Chondrocyte (in vitro differentiated cells): ENCODE measurements around the gene WDR93. TPM values are rescaled to one million over a fixed set of nuclear protein-coding genes. Genes with fewer than 3 reads are reported as not detected.

Experiments
- DNase-seq: peaks from one replicate; pipeline ENCODE4 v3.0.0; 2021; ENCODE audit warnings: mixed read lengths, low spot score
- H3K27ac Mint-ChIP-seq: one replicate; pipeline ENCODE4 v1.8.0; 2021; ENCODE audit warnings: mild to moderate bottlenecking, moderate library complexity, mixed read lengths; ENCODE audit not compliant: unreplicated experiment
- H3K27me3 Mint-ChIP-seq: 2 replicates; pipeline ENCODE4 v1.8.0; 2021; ENCODE audit warnings: low read depth, mixed read lengths
- H3K36me3 Mint-ChIP-seq: 2 replicates; pipeline ENCODE4 v1.8.0; 2021; ENCODE audit warnings: low read depth, mixed read lengths
- H3K4me1 Mint-ChIP-seq: 2 replicates; pipeline ENCODE4 v1.8.0; 2021; ENCODE audit warnings: low read depth, mild to moderate bottlenecking, mixed read lengths
- H3K4me3 Mint-ChIP-seq: one replicate; pipeline ENCODE4 v1.8.0; 2021; ENCODE audit warnings: mild to moderate bottlenecking, moderate library complexity, mixed read lengths; ENCODE audit not compliant: unreplicated experiment
- H3K9me3 Mint-ChIP-seq: 2 replicates; pipeline ENCODE4 v1.8.0; 2021; ENCODE audit warnings: low read depth, mixed read lengths
- long read RNA-seq: library from polyadenylated mRNA; stranded (forward); transcript quantifications from one replicate; pipeline ENCODE4 v2.0.0, GENCODE V29; 2021
- total RNA-seq: library from RNA; stranded (reverse); gene quantifications from 3 replicates; pipeline ENCODE4 v1.2.1, GENCODE V29; 2021
- TF ChIP-seq, protein P1 (sequence below): fragments of 200-600 bp; sonication (generic); IDR thresholded peaks from 2 replicates; pipeline ENCODE4 v1.5.0; 2021; ENCODE audit warnings: antibody characterized with exemption, mild to moderate bottlenecking, moderate library complexity

WDR93 gene
- not detected in 3 replicates for total RNA-seq
- long read RNA-seq, result 0 reads

DNA sequence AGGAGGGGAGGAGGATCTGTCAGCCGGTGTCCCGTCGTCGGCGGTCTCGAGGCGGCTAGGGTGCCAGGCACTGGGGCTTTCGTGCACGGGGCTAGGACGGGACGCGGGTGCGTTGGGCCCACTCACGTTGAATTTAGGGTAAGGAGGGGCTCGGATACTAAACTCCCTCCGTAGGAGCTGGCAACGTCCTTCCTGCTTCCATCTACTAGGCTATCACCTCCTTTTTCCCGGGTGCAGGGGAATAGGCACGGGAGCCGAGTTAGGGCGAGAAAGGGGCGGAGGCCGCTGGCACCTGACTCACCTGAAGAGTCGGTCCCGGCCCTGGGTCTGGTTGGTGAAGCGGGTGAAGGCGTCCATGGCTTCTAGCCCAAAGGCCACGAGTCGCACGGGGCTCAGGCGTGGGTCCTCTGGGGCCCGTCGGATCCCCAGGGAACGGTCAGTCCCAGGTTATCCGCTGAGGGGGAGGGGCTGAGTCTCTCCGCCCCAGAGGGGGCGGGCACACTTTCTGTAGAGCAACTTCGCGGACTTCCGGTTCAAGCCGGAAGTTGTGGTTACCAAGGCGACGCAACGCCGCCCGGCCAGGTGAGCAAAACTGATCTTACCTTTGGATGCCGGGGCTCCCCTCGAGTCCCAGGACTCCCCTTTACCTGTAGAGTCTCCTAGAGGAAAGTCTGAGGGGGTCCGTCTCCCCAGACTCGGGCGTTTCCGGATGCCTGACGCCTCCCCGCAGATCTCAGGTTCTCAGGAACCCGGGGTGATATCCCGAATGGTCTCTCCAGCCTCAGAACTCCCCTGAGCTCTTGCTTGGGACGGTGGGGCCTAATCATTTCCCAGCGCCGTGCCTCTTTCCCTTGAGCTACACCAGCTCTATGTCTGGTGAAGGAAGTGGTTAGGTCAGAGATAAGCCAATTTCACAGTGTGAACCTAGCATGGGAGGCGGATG lies at the start of gene WDR93, which contains the start of gene PEX11A:
Gene WDR93 (plus strand): TSS at position 536 of the 943 bp plus-strand sequence. CDS start 10,936 bp downstream, outside the sequence.
Gene PEX11A (minus strand): TSS at position 479 of the 943 bp plus-strand sequence. CDS start 122 bp downstream, at position 357.
- Mint-ChIP-seq H3K9me3 (no peaks in the 10 kb centered on the region), H3K4me3 (peak within 1 kb of the TSS; percentile 82), H3K27ac (peak within 1 kb of the TSS; percentile 18), H3K27me3 (peaks cover 11% of the 10 kb centered on the region), H3K4me1 (peaks cover 15% of the 10 kb centered on the region), H3K36me3 (peaks cover under 1% of the 10 kb centered on the region)
- TF ChIP-seq, protein P1, sequence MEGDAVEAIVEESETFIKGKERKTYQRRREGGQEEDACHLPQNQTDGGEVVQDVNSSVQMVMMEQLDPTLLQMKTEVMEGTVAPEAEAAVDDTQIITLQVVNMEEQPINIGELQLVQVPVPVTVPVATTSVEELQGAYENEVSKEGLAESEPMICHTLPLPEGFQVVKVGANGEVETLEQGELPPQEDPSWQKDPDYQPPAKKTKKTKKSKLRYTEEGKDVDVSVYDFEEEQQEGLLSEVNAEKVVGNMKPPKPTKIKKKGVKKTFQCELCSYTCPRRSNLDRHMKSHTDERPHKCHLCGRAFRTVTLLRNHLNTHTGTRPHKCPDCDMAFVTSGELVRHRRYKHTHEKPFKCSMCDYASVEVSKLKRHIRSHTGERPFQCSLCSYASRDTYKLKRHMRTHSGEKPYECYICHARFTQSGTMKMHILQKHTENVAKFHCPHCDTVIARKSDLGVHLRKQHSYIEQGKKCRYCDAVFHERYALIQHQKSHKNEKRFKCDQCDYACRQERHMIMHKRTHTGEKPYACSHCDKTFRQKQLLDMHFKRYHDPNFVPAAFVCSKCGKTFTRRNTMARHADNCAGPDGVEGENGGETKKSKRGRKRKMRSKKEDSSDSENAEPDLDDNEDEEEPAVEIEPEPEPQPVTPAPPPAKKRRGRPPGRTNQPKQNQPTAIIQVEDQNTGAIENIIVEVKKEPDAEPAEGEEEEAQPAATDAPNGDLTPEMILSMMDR, result no peak
- DNase-seq, result peak; percentile 88

DNA sequence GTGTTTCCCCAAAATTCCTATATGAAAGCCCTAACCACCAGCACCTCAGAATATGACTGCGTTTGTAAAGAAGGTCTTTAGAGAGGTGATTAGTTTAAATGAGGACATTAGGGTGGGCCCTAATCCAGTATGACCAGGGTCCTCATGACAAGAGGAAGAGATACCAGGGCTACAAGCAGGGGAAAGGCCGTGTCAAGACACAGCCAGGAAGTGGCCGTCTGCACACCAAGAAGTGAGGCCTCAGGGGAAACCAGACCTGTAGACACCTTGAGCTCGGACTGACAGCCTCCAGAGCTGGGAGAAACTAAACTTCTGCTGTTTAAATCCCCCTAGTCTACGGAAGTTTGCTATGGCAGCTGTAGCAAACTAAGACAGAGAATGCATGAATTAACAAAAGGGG lies 49.6 kb upstream of the WDR93 start:
- peaks cover 16% of the 10 kb centered on the region for H3K36me3 Mint-ChIP-seq
- no peak overlapping the region for H3K4me3 Mint-ChIP-seq
- DNase-seq, result no peak
- no peaks in the 10 kb centered on the region for H3K9me3 Mint-ChIP-seq
- H3K27ac Mint-ChIP-seq, result no peak overlapping the region
- TF ChIP-seq, protein P1, result no peak
- H3K27me3 Mint-ChIP-seq, result no peaks in the 10 kb centered on the region
- no peaks in the 10 kb centered on the region for H3K4me1 Mint-ChIP-seq

DNA sequence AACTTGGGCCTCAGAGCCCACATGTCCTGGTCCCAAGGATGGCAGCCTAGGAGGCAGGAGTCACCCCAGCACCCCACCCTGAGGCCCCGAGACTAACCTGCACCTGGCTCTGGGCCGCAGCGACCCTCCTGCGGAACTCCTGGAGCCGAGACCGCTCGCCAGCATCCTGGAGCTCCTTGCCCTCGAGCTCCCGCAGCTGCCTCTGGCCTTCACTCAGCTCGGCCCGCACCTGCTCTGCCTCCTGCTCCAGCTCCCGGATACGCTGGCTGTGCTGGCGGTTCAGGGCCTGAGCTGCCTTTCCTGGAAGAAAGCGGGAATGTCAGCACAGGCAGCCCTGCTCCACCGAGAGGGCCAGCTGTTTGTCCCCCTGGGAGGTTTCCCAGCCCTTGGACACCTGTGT lies 48.5 kb upstream of the WDR93 start:
- Mint-ChIP-seq H3K4me3 (no peak overlapping the region), H3K36me3 (peaks cover 20% of the 10 kb centered on the region), H3K4me1 (peaks cover 2% of the 10 kb centered on the region), H3K27me3 (no peaks in the 10 kb centered on the region), H3K27ac (no peak overlapping the region), H3K9me3 (no peaks in the 10 kb centered on the region)
- TF ChIP-seq, protein P1, result no peak
- peak; percentile 86 for DNase-seq

DNA sequence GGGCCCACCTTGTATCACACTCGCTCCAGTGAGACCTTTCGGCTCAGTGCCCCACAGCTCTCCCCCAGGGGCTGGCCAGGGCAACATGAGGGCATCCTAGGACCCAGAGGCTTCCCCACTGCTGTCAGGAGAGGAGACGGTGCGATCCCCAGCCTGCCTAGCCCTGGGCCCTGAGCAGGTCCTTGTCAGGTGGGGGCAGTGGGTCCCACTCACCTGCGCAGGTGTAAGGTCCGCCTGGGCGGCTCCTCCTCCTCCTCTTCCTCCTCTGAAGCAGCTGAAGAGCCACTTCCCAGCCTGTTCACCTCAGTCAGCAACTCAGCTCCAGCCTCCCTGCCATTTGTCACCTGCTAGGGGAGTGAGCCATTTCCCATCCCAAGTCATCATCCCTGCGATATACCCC lies 44.9 kb upstream of the WDR93 start:
- TF ChIP-seq, protein P1, result no peak
- no peak overlapping the region for H3K4me3 Mint-ChIP-seq
- H3K4me1 Mint-ChIP-seq, result peaks cover 5% of the 10 kb centered on the region
- peak; percentile 87 for DNase-seq
- H3K9me3 Mint-ChIP-seq, result no peaks in the 10 kb centered on the region
- peaks cover 21% of the 10 kb centered on the region for H3K36me3 Mint-ChIP-seq
- no peak overlapping the region for H3K27ac Mint-ChIP-seq
- H3K27me3 Mint-ChIP-seq, result no peaks in the 10 kb centered on the region

DNA sequence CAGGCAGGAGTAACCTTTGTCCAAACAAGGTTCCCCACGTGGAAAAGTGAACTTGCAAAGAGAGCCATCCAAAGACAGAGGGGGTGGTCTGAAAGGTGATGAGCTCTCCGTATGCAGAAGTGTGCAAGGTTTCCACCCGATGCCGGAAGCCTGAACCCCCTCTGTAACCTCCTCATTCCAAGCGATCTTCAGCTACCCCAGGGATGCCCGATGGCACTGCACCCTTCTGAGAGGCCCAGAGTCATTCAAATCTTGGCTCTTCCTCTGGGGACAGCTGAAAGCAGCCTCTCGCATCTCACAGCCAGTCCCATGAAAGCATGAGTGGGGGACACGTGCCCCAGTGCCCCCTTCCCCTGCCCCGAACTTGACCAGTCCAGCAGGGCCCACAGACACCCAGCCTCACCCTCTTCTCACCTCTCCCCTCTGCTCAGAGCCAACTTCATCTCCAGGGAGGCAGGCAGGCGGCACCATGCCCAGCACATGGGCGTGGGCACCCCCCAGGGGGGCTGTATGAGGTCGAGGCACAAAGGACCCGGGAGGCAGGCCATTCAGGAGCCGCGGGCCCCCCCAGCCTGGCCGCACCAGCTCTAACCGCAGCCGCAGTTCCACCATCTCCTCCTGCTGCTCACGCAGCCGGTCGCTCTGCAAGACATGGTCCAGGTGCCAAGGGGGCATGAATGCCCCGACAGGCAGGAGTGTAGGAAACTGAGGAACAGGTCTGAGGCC lies 44.0 kb upstream of the WDR93 start:
- TF ChIP-seq, protein P1, result no peak
- Mint-ChIP-seq H3K36me3 (peaks cover 19% of the 10 kb centered on the region), H3K27me3 (no peaks in the 10 kb centered on the region), H3K4me3 (no peak overlapping the region), H3K9me3 (no peaks in the 10 kb centered on the region), H3K27ac (no peak overlapping the region), H3K4me1 (peaks cover 5% of the 10 kb centered on the region)
- DNase-seq, result peak; percentile 85
